Measurements from ENCODE around the gene INHBB.

INHBB gene

GRCh38 chr2:120360307-120360855 lies 14.4 kb downstream of the INHBB start:
- DNase-seq, result no peak

- DNase-seq, result no peak
Measured at GRCh38 chr2:120362926-120363325, 17.0 kb downstream of the INHBB start.

DNA sequence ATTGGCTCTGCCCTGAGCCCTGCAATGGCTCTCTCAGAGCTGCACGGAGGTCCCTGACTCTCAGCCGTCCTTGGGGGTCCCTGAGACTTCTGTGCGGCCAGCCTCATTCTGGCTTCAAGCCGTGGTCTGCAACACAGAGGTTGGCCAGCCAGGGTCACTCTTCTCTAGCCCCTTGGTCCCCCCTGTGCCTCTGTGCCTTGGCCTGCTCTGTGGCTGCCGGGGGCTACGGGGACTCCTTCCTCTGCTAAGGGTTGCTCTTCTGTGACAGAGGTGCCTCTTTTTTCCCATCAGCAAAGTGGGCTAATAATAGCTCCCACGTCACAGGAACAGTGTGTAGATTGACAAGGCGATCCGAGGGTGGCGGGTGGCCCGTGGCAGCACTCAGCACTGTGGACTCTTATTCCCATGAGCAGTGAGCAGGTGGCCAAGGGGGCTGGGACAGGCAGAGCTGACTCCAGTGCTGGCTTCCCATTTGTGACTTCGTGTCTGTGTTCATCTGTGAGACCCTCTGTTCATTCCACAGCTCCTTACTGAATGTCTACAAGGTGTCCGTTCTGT lies 19.4 kb downstream of the INHBB start:
- no peak for DNase-seq

DNA sequence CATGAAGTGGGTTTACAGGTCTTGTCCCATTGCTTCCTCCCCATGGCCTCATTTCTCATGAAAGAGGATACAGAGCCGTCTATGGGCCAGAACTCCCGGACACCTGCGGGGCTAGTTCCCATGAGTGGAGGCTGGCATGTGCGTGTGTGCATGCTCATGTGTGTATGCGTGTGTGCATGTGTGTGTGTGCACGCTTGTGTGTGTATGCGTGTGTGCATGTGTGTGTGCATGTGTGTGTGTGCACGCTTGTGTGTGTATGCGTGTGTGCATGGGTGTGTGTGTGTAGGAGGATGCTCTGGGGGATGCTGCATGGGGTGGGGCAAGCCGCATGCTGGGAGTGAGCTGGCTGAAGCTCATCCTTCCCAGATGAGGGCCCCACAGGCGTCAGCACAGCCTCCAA lies 20.8 kb downstream of the INHBB start:
- DNase-seq, result no peak

- no peak for DNase-seq
Measured at GRCh38 chr2:120367221-120367620, 21.3 kb downstream of the INHBB start.

GRCh38 chr2:120367649-120368048 lies 21.7 kb downstream of the INHBB start:
- no peak for DNase-seq

- DNase-seq, result no peak
Measured at GRCh38 chr2:120368086-120368485, 22.1 kb downstream of the INHBB start.

GRCh38 chr2:120369250-120369649 lies 23.3 kb downstream of the INHBB start:
- DNase-seq, result no peak

DNA sequence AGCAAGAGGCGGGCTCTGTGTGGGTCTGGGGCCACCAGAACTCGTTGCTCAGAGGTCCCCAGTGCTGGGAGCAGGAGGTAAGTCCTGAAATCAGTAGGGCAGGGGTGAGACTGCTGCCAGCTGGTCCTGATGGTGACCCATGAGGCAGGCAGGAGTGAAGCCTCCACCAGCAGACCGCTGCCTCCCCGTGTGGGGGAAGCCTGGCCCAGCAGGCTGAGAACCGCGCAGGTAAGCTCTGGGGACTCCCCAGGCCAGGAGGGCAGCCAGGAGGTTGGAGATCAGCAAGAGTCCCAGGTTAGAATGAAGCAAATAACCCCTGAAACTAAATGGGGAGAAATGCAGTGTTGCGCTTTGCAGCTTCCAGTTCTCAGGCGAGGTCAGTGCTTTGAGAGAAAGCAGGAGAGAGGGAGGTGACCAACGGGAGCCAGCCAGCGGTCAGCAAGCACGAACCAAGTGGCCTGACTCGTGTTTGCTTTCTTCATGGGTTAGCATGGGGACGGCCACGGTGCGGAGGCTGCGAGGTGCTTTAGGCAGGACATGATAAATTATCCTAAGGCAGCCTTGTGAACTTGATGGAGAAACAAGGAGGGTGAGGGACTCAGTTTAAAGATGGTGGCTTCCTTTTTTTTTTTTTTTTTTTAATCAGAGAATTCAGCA lies 26.2 kb downstream of the INHBB start:
- no peak for DNase-seq

DNA sequence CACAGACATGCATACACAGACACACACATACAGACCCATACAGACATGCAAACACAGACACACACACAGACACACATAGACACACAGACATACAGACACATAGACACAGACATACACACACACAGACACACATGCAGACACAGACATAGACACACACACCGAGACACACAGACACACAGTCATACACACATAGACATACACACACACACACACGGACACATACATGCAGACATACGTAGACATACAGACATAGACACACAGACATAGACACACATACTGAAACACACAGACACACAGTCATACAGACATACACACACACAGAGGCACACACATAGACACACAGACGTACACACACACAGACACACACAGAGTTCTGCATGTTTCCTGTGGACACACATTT lies 26.9 kb downstream of the INHBB start:
- no peak for DNase-seq

DNA sequence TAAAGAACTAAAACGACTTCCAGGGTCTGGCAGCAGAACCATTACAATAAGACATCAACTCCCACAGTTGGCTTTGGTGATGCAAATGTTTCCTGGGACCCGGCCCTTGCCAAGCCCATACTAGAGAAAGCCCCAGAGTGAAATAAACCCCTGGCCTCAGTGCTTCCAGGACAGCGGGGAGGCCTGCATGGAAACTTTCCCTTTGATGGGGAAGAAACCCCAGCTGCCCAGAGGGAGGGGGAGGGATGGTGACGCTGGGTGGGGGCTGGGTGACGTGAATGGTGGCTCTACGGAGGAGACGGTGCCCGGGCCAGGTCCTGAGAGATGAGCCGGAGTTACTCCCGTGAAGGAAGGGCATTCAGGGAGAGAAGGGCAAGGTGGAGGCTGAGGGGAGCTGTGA lies 27.5 kb downstream of the INHBB start:
- DNase-seq, result no peak

DNA sequence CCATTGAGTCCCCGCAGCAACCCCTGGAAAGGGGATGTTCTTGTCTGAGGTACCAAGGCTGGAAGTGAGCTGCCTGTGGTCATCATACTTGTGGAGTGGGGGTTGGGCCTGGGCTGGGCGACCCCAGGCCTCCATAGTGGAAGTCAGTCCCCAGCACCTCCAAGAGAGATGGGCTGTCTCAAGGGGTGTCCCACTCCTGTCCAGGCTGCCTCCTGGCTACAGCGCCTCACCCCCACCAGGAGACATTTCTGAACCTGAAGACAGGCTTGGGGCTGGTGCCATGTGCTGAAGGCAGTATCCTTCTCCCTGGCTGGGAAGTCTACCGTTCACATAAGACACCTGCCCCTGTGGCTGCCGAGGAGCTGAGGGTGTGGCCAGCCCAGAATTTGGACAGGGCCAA lies 28.9 kb downstream of the INHBB start:
- no peak for DNase-seq

GRCh38 chr2:120375251-120376020 lies 29.5 kb downstream of the INHBB start:
- DNase-seq, result no peak

- no peak for DNase-seq
Measured at GRCh38 chr2:120376101-120376500, 30.2 kb downstream of the INHBB start.

- no peak for DNase-seq
Measured at GRCh38 chr2:120376679-120377640, 31.0 kb downstream of the INHBB start.

GRCh38 chr2:120378605-120379004 lies 32.7 kb downstream of the INHBB start:
- no peak for DNase-seq

DNA sequence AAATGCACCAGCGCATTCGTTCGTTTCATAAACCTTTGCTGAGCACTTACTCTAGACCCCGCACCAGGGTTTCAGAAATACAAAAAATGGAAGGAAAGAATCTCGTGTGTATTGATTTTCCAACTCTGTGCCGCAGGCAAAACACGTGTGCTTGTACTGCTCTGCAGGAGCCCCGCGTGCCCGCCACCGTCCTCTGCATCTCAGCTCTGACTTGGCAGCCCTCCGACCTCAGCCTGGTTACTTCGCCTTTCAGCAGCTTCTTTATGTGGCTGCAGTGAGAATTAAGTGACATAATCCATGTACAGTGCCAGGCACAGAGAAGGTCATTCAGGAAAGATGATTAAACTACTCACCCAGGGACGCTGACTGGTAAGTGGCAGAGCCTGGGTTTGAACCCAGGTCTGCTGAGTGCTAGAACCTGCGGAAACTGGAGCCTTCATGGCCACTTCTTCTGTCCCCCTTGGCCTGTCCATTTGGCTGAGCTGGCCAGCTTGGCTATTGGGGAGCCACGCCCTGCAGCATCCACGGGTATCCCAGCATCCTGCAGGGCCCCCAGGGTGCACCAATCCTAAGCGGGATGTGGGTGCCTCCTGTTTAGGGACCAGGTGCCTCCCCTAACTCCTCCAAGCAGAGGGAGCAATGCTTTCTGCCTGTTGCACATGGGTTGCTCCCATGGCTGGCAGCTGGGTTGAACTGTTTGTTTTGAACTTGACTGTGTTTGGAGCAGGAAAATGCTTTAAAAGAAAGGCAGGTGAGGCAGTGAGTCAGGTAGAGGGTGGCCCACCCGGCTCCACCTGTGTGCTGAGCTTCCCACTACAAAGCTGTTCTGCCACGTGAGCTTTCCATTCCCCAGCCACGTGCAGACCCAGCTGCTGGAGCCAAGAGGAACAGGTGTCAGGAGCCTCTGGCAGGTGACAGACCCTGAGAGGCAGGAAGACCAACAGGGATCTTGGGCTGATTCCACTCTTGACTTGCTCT lies 34.3 kb downstream of the INHBB start:
- DNase-seq, result no peak

DNA sequence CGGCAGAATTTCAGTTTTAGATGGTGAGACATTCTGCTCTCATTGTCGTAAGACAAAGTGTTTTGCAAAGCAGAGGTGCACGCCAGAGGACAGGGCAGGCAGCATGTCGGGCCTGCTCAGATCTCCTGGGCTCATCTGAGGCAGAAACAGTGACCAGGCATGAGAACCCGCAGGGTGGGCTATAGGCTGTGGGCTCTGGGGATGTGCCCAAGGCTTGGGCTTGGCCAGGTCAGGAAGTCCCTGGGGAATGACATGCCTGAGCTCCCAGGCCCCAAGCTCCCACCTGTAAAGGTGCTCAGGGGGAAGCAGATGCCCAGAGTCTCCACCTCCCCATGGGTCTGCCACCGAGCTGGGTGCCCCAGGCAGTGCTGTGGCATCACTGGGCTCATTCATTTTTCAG lies 35.3 kb downstream of the INHBB start:
- no peak for DNase-seq

DNA sequence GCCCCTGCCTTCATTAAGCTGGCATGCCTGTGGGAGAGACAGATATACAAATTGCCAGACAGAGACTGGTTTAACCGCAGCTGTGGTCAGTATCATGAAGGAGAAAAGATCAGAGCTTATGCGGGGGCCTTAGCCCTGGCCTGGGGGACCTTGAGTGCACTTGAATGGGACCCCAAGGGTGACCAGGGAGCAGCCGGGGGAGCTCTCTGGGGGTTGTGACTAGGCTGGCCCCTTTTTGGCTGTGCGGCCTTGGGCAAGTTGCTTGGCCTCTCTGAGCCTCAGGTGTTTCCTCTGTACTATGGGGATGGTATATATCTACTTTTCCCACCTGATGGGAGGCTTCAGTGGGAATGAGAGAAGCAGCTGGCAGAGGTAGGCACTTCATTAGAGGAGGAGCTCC lies 35.7 kb downstream of the INHBB start:
- DNase-seq, result no peak

DNA sequence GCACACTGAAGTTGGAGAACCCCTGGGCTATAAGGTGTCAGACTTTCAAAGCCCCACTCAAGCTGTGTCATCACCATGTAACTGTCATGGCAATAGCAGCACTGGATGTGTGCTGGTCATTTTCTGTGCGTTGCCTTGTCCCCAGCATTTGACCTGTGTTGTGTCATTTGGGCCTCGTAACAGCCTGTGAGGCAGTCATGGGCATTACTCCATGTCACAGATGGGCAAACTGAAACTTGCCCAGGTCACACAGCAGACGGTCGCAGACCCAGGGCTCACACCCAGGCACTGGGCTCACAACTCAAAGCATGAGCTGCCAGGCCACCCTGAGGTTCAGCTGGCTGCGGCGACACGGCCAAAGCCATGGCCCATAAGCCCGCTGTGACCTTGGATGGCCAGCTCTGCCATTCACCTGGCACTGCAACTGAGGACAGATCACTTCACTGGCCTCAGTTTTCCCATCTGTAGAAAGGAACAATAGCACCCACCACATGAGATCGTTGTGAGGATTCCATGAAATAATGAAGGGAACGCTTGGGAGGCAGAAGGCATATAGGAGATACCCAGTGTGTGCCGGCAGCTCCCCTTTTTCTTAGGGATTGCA lies 36.7 kb downstream of the INHBB start:
- no peak for DNase-seq

GRCh38 chr2:120383191-120383590 lies 37.3 kb downstream of the INHBB start:
- DNase-seq, result no peak
